GM12878 (cell line): ENCODE measurements around the gene IFIH1. TPM values are rescaled to one million over a fixed set of nuclear protein-coding genes. Genes with fewer than 3 reads are reported as not detected.

Experiments
- ATAC-seq: fragments of 200-7000 bp; cut with Tn5 transposase; 3 replicates; pipeline ENCODE4 v1.9.1; 2020; ENCODE audit warnings: mild to moderate bottlenecking, moderate library complexity
- BruUV-seq: library from RNA; stranded (reverse); fragments of 400-500 nt; replicated peaks from 2 replicates; lab custom pipeline; 2021; lab: Mats Ljungman, UMichigan
- CTCF ChIA-PET: fragments of 300-600 bp; sonication (Branson Sonifier 250); formaldehyde crosslinking; extraction: SDS; loops from one replicate; lab custom pipeline; 2021; ENCODE audit warnings: inconsistent platforms; lab: Yijun Ruan, JAX
- POLR2A ChIA-PET: fragments of 350-600 bp; formaldehyde crosslinking; extraction: SDS; loops from one replicate; lab custom pipeline; 2021; ENCODE audit warnings: inconsistent platforms; lab: Charles Lee
- RAD21 ChIA-PET: fragments of 300-600 bp; sonication (Branson Sonifier 250); formaldehyde crosslinking; loops from one replicate; lab custom pipeline; 2023; ENCODE audit warnings: antibody characterized with exemption; ENCODE audit not compliant: unreplicated experiment; lab: Charles Lee
- SMC1A ChIA-PET: fragments of 300-600 bp; sonication (Branson Sonifier 250); formaldehyde crosslinking; loops from one replicate; lab custom pipeline; 2023; ENCODE audit not compliant: unreplicated experiment, uncharacterized antibody; lab: Charles Lee
- DNase-seq: peaks from one replicate; pipeline ENCODE4 v3.0.0-alpha.2; 2011; ENCODE audit warnings: low read depth, low spot score
- FAIRE-seq: peaks from 3 replicates; lab custom pipeline; 2011; peaks lifted over from hg19 to GRCh38; lab: Jason Lieb, UNC
- H2AFZ ChIP-seq: 2 replicates; pipeline ENCODE4 v1.6.0; 2011; ENCODE audit warnings: low read depth, low read length, control low read depth; ENCODE audit not compliant: control insufficient read depth
- H3K27ac ChIP-seq: 2 replicates; pipeline ENCODE4 v1.5.1; 2011; ENCODE audit warnings: control low read depth; ENCODE audit not compliant: control insufficient read depth, insufficient read depth
- H3K27me3 ChIP-seq, 2 experiments: replicated peaks in 1 of 2; 2 replicates each; pipeline versions ENCODE4 v1.6.0 to v1.6.1; 2011; ENCODE audit warnings: low read length in 1 of 2; ENCODE audit not compliant: control insufficient read depth in 2 of 2, insufficient read depth in 2 of 2
- H3K36me3 ChIP-seq, 2 experiments: 2 replicates each; pipeline ENCODE4 v1.5.1; 2011; ENCODE audit warnings: low read length in 1 of 2; ENCODE audit not compliant: control insufficient read depth in 2 of 2, insufficient read depth in 2 of 2
- H3K4me1 ChIP-seq: 2 replicates; pipeline ENCODE4 v1.6.1; 2011; ENCODE audit warnings: mild to moderate bottlenecking, low read length, moderate library complexity, mixed read lengths; ENCODE audit not compliant: control insufficient read depth, insufficient read depth
- H3K4me2 ChIP-seq: 2 replicates; pipeline ENCODE4 v1.6.0; 2011; ENCODE audit warnings: control low read depth; ENCODE audit not compliant: control insufficient read depth, insufficient read depth
- H3K4me3 ChIP-seq: fragments of 200-600 bp; sonication (generic); 2 replicates; pipeline ENCODE4 v1.5.1; 2016
- H3K79me2 ChIP-seq: 2 replicates; pipeline ENCODE4 v1.6.0; 2011; ENCODE audit warnings: low read length; ENCODE audit not compliant: control insufficient read depth, insufficient read depth
- H3K9ac ChIP-seq: 2 replicates; pipeline ENCODE4 v1.8.0; 2011; ENCODE audit warnings: low read length, control low read depth, mixed read lengths; ENCODE audit not compliant: control insufficient read depth, insufficient read depth
- H3K9me3 ChIP-seq: replicated peaks from 3 replicates; pipeline ENCODE4 v1.5.1; 2011; ENCODE audit warnings: mild to moderate bottlenecking, low read length; ENCODE audit not compliant: control insufficient read depth, insufficient read depth
- H4K20me1 ChIP-seq: 2 replicates; pipeline ENCODE4 v1.6.0; 2011; ENCODE audit not compliant: control insufficient read depth, insufficient read depth
- BACH1 ChIP-seq: fragments of 450-650 bp; IDR thresholded peaks from 2 replicates; pipeline ENCODE4 v1.6.1; 2017; ENCODE audit warnings: mild to moderate bottlenecking, borderline replicate concordance
- BHLHE40 ChIP-seq, 2 experiments: fragments of 450-650 bp in 1 of 2; IDR thresholded peaks; 2 replicates each; pipeline ENCODE4 v1.6.1; 2011 to 2017; ENCODE audit warnings: low read depth in 2 of 2, borderline replicate concordance in 1 of 2, improper control_type of control experiment in 1 of 2, low read length in 1 of 2, mild to moderate bottlenecking in 1 of 2
- CEBPB ChIP-seq, 2 experiments: fragments of 150-350 bp in 1 of 2; IDR thresholded peaks; 2 replicates each; pipeline ENCODE4 v1.6.1; 2012 to 2014; ENCODE audit warnings: low read depth in 2 of 2, low read length in 2 of 2, borderline replicate concordance in 1 of 2, inconsistent platforms in 1 of 2
- CHD4 ChIP-seq: fragments of 200-600 bp; sonication (generic); IDR thresholded peaks from 2 replicates; pipeline ENCODE4 v1.6.1; 2016; ENCODE audit warnings: mild to moderate bottlenecking
- CTCF ChIP-seq, 3 experiments: IDR thresholded peaks in 2 of 3; conservative IDR thresholded peaks in 1 of 3; 2 replicates each; pipeline ENCODE4 v1.5.1; 2011; ENCODE audit warnings: low read depth in 3 of 3, low read length in 3 of 3, mild to moderate bottlenecking in 3 of 3, control low read depth in 2 of 3, moderate library complexity in 2 of 3, inconsistent platforms in 1 of 3, mixed read lengths in 1 of 3; ENCODE audit not compliant: control insufficient read depth in 2 of 3, insufficient read depth in 1 of 3; ENCODE audit errors: extremely low read depth in 1 of 3
- IKZF1 ChIP-seq: fragments of 450-650 bp; conservative IDR thresholded peaks from 2 replicates; pipeline ENCODE4 v1.6.1; 2017; ENCODE audit warnings: antibody characterized with exemption, mild to moderate bottlenecking
- RAD21 ChIP-seq: IDR thresholded peaks from 2 replicates; pipeline ENCODE4 v1.6.1; 2011; ENCODE audit warnings: mild to moderate bottlenecking, low read depth, low read length, moderate library complexity; ENCODE audit not compliant: insufficient read depth
- SMAD1 ChIP-seq: fragments of 450-650 bp; IDR thresholded peaks from 2 replicates; pipeline ENCODE4 v1.6.1; 2018; ENCODE audit warnings: mild to moderate bottlenecking, low read depth; ENCODE audit not compliant: partially characterized antibody
- SMC3 ChIP-seq: IDR thresholded peaks from 2 replicates; pipeline ENCODE4 v1.6.1; 2011; ENCODE audit warnings: low read length, improper control_type of control experiment, borderline replicate concordance
- WGBS: methylation state at CpG from one replicate; pipeline ENCODE4 v1.1.6; 2016; ENCODE audit warnings: low lambda C conversion rate; ENCODE audit not compliant: insufficient replicate concordance, insufficient coverage; ENCODE audit errors: missing lambda C conversion rate; 5-methylcytosine and 5-hydroxymethylcytosine counted together
- in situ Hi-C: fragments of 300-500 bp; cut with MboI; formaldehyde crosslinking; loops from 9 replicates; pipeline ENCODE4 v1.14.3; 2018; ENCODE audit warnings: mixed read lengths
- intact Hi-C: fragments of 100-400 bp; cut with micrococcal nuclease; formaldehyde crosslinking; loops from one replicate; pipeline ENCODE4 v1.14.2; 2022; ENCODE audit not compliant: unreplicated experiment
- polyA plus RNA-seq, 11 experiments: library from polyadenylated mRNA; depleted of rRNA in 4 of 11; unstranded in 6 of 11; stranded (reverse) in 5 of 11; fragments of >200 nt; fragmentation: Nextera tagmentation in 4 of 11; fragmentation: Illumina TruSeq in 1 of 11; extraction: Ambion mirVana in 4 of 11; extraction: Trizol in 1 of 11; gene quantifications; 1 replicate in 1 of 11; 2 replicates in 10 of 11; pipeline versions ENCODE4 v1.2.1 to v1.2.3, GENCODE V29; 2011 to 2016; ENCODE audit warnings: inconsistent platforms in 2 of 11, missing spikeins in 2 of 11, low read depth in 1 of 11
- total RNA-seq, 4 experiments: library from RNA; depleted of rRNA in 3 of 4; stranded (reverse); fragments of >200 nt in 3 of 4; fragmentation: Illumina TruSeq in 1 of 4; extraction: Trizol in 1 of 4; gene quantifications; 2 replicates each; pipeline versions ENCODE4 v1.2.1 to v1.2.3, GENCODE V29; 2013 to 2021
- TF ChIP-seq, protein P1 (sequence below): fragments of 450-650 bp; IDR thresholded peaks from 2 replicates; pipeline ENCODE4 v1.6.1; 2017; ENCODE audit warnings: mild to moderate bottlenecking, moderate library complexity
- TF ChIP-seq, protein P2 (sequence below): IDR thresholded peaks from 2 replicates; pipeline ENCODE4 v1.6.1; 2012; ENCODE audit warnings: low read depth, low read length, improper control_type of control experiment

IFIH1 gene
- total and polyA plus RNA-seq, 10 of the 15 experiments (the other 5 are each of a cell fraction or from before 2014, with no cell fraction given), result 12.5 to 40.9 (median 28.8) TPM

- Histone ChIP-seq H3K79me2 (peaks cover under 1% of the 10 kb centered on the region), H3K27ac (no peak overlapping the region), H3K9ac (no peak overlapping the region), H3K36me3 (peaks cover 0 to 5% of the 10 kb centered on the region in 2 experiments; a peak in 1 of 4 replicates), H3K9me3 (no peaks in the 10 kb centered on the region), H2AFZ (peak overlapping the region; percentile 16; the same call in 1 of the 2 replicates), H4K20me1 (no peaks in the 10 kb centered on the region), H3K4me1 (no peaks in the 10 kb centered on the region), H3K4me2 (no peak overlapping the region), H3K4me3 (no peak overlapping the region), H3K27me3 (no peaks in the 10 kb centered on the region)
- ChIA-PET SMC1A (interaction anchor here (0.6 to 7.8 kb wide), 26 partner anchors 9 to 625 kb away, joined by 3 to 84 read pairs (median 5); partner anchors contain the start of genes GCA and IFIH1), POLR2A (interaction anchor here (0.7 to 1.6 kb wide), 5 partner anchors 10 to 33 kb away, joined by 3 to 5 read pairs (median 4); partner anchors contain the start of gene GCA), RAD21 (interaction anchor here (0.6 to 4.3 kb wide), 14 partner anchors 10 to 461 kb away, joined by 3 to 42 read pairs (median 4); partner anchors contain the start of genes GCA and IFIH1), CTCF (interaction anchor here (0.6 to 8.1 kb wide), 35 partner anchors 9 to 458 kb away, joined by 3 to 194 read pairs (median 5); partner anchors contain the start of genes GCA and IFIH1)
- DNase-seq (no peak), ATAC-seq (peak; percentile 91), FAIRE-seq (peak; percentile 13)
- WGBS, result 11% methylated on average over 3 of the region's 3 CpGs
- intact Hi-C loops, result loop anchor here (1.0 kb wide), 1 partner anchor 113 kb away; no protein-coding TSS in a partner anchor
- TF ChIP-seq BACH1, result no peak
- peak; percentile 43; the same call in 1 of the 2 replicates for TF ChIP-seq IKZF1
- TF ChIP-seq CEBPB (IDR thresholded peaks at IDR 0.05; ENCODE audit: borderline replicate concordance in 1 of 2, low read depth in 2 of 2, low read length in 2 of 2), result no peak
- peak; percentile 55 to 81 (median 62) for TF ChIP-seq CTCF (IDR thresholded peaks at IDR 0.05 in 2 of 3, conservative IDR thresholded peaks at IDR 0.05 in 1 of 3; ENCODE audit: control insufficient read depth in 2 of 3, extremely low read depth in 1 of 3, insufficient read depth in 1 of 3, low read depth in 3 of 3, low read length in 3 of 3)
- peak; percentile 71 for TF ChIP-seq RAD21
- no peak for TF ChIP-seq CHD4
- TF ChIP-seq SMAD1, result no peak
- no peak for TF ChIP-seq BHLHE40 (IDR thresholded peaks at IDR 0.05; ENCODE audit: borderline replicate concordance in 1 of 2, low read depth in 2 of 2, low read length in 1 of 2)
- TF ChIP-seq, protein P1, sequence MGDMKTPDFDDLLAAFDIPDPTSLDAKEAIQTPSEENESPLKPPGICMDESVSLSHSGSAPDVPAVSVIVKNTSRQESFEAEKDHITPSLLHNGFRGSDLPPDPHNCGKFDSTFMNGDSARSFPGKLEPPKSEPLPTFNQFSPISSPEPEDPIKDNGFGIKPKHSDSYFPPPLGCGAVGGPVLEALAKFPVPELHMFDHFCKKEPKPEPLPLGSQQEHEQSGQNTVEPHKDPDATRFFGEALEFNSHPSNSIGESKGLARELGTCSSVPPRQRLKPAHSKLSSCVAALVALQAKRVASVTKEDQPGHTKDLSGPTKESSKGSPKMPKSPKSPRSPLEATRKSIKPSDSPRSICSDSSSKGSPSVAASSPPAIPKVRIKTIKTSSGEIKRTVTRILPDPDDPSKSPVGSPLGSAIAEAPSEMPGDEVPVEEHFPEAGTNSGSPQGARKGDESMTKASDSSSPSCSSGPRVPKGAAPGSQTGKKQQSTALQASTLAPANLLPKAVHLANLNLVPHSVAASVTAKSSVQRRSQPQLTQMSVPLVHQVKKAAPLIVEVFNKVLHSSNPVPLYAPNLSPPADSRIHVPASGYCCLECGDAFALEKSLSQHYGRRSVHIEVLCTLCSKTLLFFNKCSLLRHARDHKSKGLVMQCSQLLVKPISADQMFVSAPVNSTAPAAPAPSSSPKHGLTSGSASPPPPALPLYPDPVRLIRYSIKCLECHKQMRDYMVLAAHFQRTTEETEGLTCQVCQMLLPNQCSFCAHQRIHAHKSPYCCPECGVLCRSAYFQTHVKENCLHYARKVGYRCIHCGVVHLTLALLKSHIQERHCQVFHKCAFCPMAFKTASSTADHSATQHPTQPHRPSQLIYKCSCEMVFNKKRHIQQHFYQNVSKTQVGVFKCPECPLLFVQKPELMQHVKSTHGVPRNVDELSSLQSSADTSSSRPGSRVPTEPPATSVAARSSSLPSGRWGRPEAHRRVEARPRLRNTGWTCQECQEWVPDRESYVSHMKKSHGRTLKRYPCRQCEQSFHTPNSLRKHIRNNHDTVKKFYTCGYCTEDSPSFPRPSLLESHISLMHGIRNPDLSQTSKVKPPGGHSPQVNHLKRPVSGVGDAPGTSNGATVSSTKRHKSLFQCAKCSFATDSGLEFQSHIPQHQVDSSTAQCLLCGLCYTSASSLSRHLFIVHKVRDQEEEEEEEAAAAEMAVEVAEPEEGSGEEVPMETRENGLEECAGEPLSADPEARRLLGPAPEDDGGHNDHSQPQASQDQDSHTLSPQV, result no peak
- TF ChIP-seq, protein P2, sequence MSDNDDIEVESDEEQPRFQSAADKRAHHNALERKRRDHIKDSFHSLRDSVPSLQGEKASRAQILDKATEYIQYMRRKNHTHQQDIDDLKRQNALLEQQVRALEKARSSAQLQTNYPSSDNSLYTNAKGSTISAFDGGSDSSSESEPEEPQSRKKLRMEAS, result no peak
- peak; percentile 51; the same call in 1 of the 2 replicates for TF ChIP-seq SMC3
- in situ Hi-C loops, result no loop called here
- no TSS peak for BruUV-seq
Observed at GRCh38 chr2:162333968-162334367, 15.5 kb upstream of the IFIH1 start.
